HCT116 (cell line): ENCODE measurements around the gene FADS1. TPM values are rescaled to one million over a fixed set of nuclear protein-coding genes. Genes with fewer than 3 reads are reported as not detected.

Source experiments
- ATAC-seq: fragments of 200-7000 bp; cut with Tn5 transposase; 2 replicates; pipeline ENCODE4 v1.9.1; 2020; ENCODE audit warnings: mild to moderate bottlenecking, moderate library complexity
- BruUV-seq: library from RNA; stranded (reverse); fragments of 400-500 nt; replicated peaks from 2 replicates; lab custom pipeline; 2021; lab: Mats Ljungman, UMichigan
- CTCF ChIA-PET: fragments of 300-600 bp; sonication (Branson Sonifier 250); formaldehyde crosslinking; loops from one replicate; lab custom pipeline; 2021; ENCODE audit warnings: antibody characterized with exemption; lab: Charles Lee
- POLR2A ChIA-PET: fragments of 300-600, 350-600 bp; sonication (Branson Sonifier 250); formaldehyde crosslinking; loops from one replicate; lab custom pipeline; 2021; ENCODE audit warnings: antibody characterized with exemption; lab: Charles Lee
- RAD21 ChIA-PET, 2 experiments: fragments of 300-600 bp; sonication (Branson Sonifier 250); formaldehyde crosslinking; loops; one replicate each; lab custom pipeline; 2023; ENCODE audit warnings: low total read pairs in 2 of 2; ENCODE audit not compliant: uncharacterized antibody in 2 of 2, unreplicated experiment in 2 of 2, low non-redundant PET in 1 of 2; lab: Charles Lee
- DNase-seq: peaks from one replicate; pipeline ENCODE4 v3.0.0-alpha.2; 2010; ENCODE audit warnings: low read depth, low spot score
- H2AFZ ChIP-seq: fragments of 200-600 bp; shearing (Covaris generic), sonication (generic); 2 replicates; pipeline ENCODE4 v1.6.1; 2017; ENCODE audit warnings: low read depth, mixed run types, mixed read lengths, antibody characterized with exemption, low read length; ENCODE audit not compliant: poor library complexity, severe bottlenecking
- H3K27ac ChIP-seq: 2 replicates; pipeline ENCODE4 v1.5.1; 2012; ENCODE audit warnings: low read depth, low read length
- H3K27me3 ChIP-seq: fragments of 200-600 bp; sonication (generic); 2 replicates; pipeline ENCODE4 v1.6.1; 2016; ENCODE audit warnings: mixed run types, low read length, mixed read lengths; ENCODE audit not compliant: insufficient read depth
- H3K36me3 ChIP-seq, 2 experiments: fragments of 200-500 bp in 1 of 2; fragments of 200-600 bp in 1 of 2; sonication (Bioruptor generic) in 1 of 2; sonication (generic) in 1 of 2; 2 replicates each; pipeline versions ENCODE4 v1.5.1 to v1.6.1; 2014 to 2016; ENCODE audit warnings: low read length in 2 of 2, inconsistent platforms in 1 of 2, mixed read lengths in 1 of 2, mixed run types in 1 of 2; ENCODE audit not compliant: insufficient read depth in 2 of 2, control insufficient read depth in 1 of 2
- H3K4me1 ChIP-seq, 2 experiments: fragments of 200-600 bp in 1 of 2; sonication (generic) in 1 of 2; 2 replicates each; pipeline versions ENCODE4 v1.5.1 to v1.6.1; 2012 to 2017; ENCODE audit warnings: low read length in 2 of 2, inconsistent platforms in 1 of 2, mild to moderate bottlenecking in 1 of 2, mixed read lengths in 1 of 2, mixed run types in 1 of 2, moderate library complexity in 1 of 2; ENCODE audit not compliant: insufficient read depth in 2 of 2, control insufficient read depth in 1 of 2
- H3K4me2 ChIP-seq: fragments of 200-600 bp; sonication (generic); 2 replicates; pipeline ENCODE4 v1.6.1; 2017; ENCODE audit warnings: mixed run types, low read length, mixed read lengths
- H3K4me3 ChIP-seq, 2 experiments: fragments of 200-600 bp in 1 of 2; sonication (generic) in 1 of 2; replicated peaks in 1 of 2; 2 replicates each; pipeline ENCODE4 v1.5.1; 2011 to 2016; ENCODE audit warnings: low read length in 2 of 2, control low read depth in 1 of 2, low read depth in 1 of 2, mild to moderate bottlenecking in 1 of 2, mixed read lengths in 1 of 2, mixed run types in 1 of 2
- H3K79me2 ChIP-seq: fragments of 200-600 bp; sonication (generic); 2 replicates; pipeline ENCODE4 v1.6.1; 2017; ENCODE audit warnings: mild to moderate bottlenecking, mixed run types, low read length, moderate library complexity, mixed read lengths; ENCODE audit not compliant: insufficient read depth
- H3K9ac ChIP-seq: fragments of 200-600 bp; sonication (generic); 2 replicates; pipeline ENCODE4 v1.6.1; 2016; ENCODE audit warnings: low read length, mixed read lengths
- H3K9me2 ChIP-seq: fragments of 200-600 bp; sonication (generic), shearing (Covaris generic); 2 replicates; pipeline ENCODE4 v1.6.1; 2017; ENCODE audit warnings: mixed run types, mild to moderate bottlenecking, moderate library complexity; ENCODE audit not compliant: insufficient read depth
- H3K9me3 ChIP-seq, 2 experiments: fragments of 200-500 bp in 1 of 2; fragments of 200-600 bp in 1 of 2; sonication (Bioruptor generic) in 1 of 2; sonication (generic) in 1 of 2; 2 replicates each; pipeline ENCODE4 v1.6.1; 2014 to 2017; ENCODE audit warnings: low read length in 2 of 2, mixed read lengths in 2 of 2, inconsistent platforms in 1 of 2, low read depth in 1 of 2, mild to moderate bottlenecking in 1 of 2, mixed run types in 1 of 2, moderate library complexity in 1 of 2; ENCODE audit not compliant: control insufficient read depth in 1 of 2, insufficient read depth in 1 of 2
- H4K20me1 ChIP-seq: fragments of 200-600 bp; sonication (generic), shearing (Covaris generic); 2 replicates; pipeline ENCODE4 v1.6.1; 2017; ENCODE audit warnings: mixed run types, mild to moderate bottlenecking, moderate library complexity; ENCODE audit not compliant: insufficient read depth
- CTCF ChIP-seq, 3 experiments: fragments of 200-600 bp in 1 of 3; sonication (generic) in 1 of 3; IDR thresholded peaks in 2 of 3; conservative IDR thresholded peaks in 1 of 3; 2 replicates each; pipeline ENCODE4 v1.5.1; 2012 to 2017; ENCODE audit warnings: low read depth in 2 of 3, low read length in 2 of 3, antibody characterized with exemption in 1 of 3, borderline replicate concordance in 1 of 3, control low read depth in 1 of 3, mild to moderate bottlenecking in 1 of 3, mixed read lengths in 1 of 3, mixed run types in 1 of 3, moderate library complexity in 1 of 3; ENCODE audit not compliant: insufficient read depth in 1 of 3
- ELF1 ChIP-seq: IDR thresholded peaks from 2 replicates; pipeline ENCODE4 v1.6.1; 2012; ENCODE audit warnings: low read depth, borderline replicate concordance
- EZH2phosphoT487 ChIP-seq: fragments of 200-600 bp; IDR thresholded peaks from 2 replicates; pipeline ENCODE4 v1.6.1; 2018; ENCODE audit warnings: antibody characterized with exemption, borderline replicate concordance
- JUND ChIP-seq: IDR thresholded peaks from 2 replicates; pipeline ENCODE4 v1.6.1; 2012
- REST ChIP-seq: IDR thresholded peaks from 2 replicates; pipeline ENCODE4 v1.6.1; 2012; ENCODE audit warnings: low read depth
- intact Hi-C: fragments of 100-400 bp; cut with micrococcal nuclease; formaldehyde crosslinking; loops from 2 replicates; pipeline ENCODE4 v1.10.0; 2022
- total RNA-seq: library from RNA; stranded (reverse); gene quantifications from one replicate; pipeline ENCODE4 v1.2.1, GENCODE V29; 2021; ENCODE audit not compliant: unreplicated experiment

Gene FADS1
- total RNA-seq, 1 experiment from 2014 or later = 56.6 TPM

- no peak overlapping the region for H3K4me2 ChIP-seq
- no peak overlapping the region for H3K27ac ChIP-seq
- H3K9ac ChIP-seq = no peak overlapping the region
- POLR2A ChIA-PET = no interaction called here
- DNase-seq = no peak
- no peaks in the 10 kb centered on the region for H3K9me2 ChIP-seq
- no peak for TF ChIP-seq REST
- no peak for TF ChIP-seq ELF1
- TF ChIP-seq CTCF (IDR thresholded peaks at IDR 0.05 in 2 of 3, conservative IDR thresholded peaks at IDR 0.05 in 1 of 3; ENCODE audit: borderline replicate concordance in 1 of 3, insufficient read depth in 1 of 3, low read depth in 2 of 3, low read length in 2 of 3) = no peak
- TF ChIP-seq EZH2phosphoT487 = no peak
- TF ChIP-seq JUND = no peak
- CTCF ChIA-PET = no interaction called here
- H3K9me3 ChIP-seq = no peaks in the 10 kb centered on the region
- RAD21 ChIA-PET = no interaction called here
- H3K4me1 ChIP-seq = peaks cover 3 to 4% of the 10 kb centered on the region in 2 experiments
- no TSS peak for BruUV-seq
- no peak overlapping the region for H2AFZ ChIP-seq
- H4K20me1 ChIP-seq = no peaks in the 10 kb centered on the region
- H3K27me3 ChIP-seq = no peaks in the 10 kb centered on the region
- no peaks in the 10 kb centered on the region for H3K79me2 ChIP-seq
- no peak overlapping the region for H3K4me3 ChIP-seq
- ATAC-seq = no peak
- peaks cover 3 to 12% of the 10 kb centered on the region in 2 experiments; a peak in 2 of 4 replicates for H3K36me3 ChIP-seq
- intact Hi-C loops = no loop called here
Observed at GRCh38 chr11:61777234-61778090, 39.3 kb downstream of the FADS1 start.
